GM20431 (cell line): ENCODE measurements around the gene LRRC75B.
"Not testable (repeated sequence)": the region's sequence is repeated elsewhere in the genome, so short reads cannot be mapped to it uniquely, and the experiment has no call there.

Experiments
- in situ Hi-C: fragments of 300-500 bp; cut with MseI, MboI; formaldehyde crosslinking; loops from one replicate; pipeline ENCODE4 v1.15.0; 2020; ENCODE audit warnings: low sequenced_read_pairs; ENCODE audit not compliant: unreplicated experiment

LRRC75B gene

GRCh38 chr22:24559471-24559870, 33.4 kb downstream of the LRRC75B start:
- in situ Hi-C loops: no loop called here

- in situ Hi-C loops: no loop called here
Measured at GRCh38 chr22:24555165-24556039, 37.5 kb downstream of the LRRC75B start, which contains the start of gene SNRPD3. SNRPD3 (plus strand) TSS chr22:24555999; CDS start chr22:24557675, 1,676 bp downstream.

- in situ Hi-C loops: no loop called here
Measured at GRCh38 chr22:24554313-24555164, 38.3 kb downstream of the LRRC75B start, which contains the start of gene GUCD1. GUCD1 (minus strand) TSS chr22:24555138; CDS start chr22:24554991, 147 bp downstream.

GRCh38 chr22:24553597-24554312, 39.1 kb downstream of the LRRC75B start:
- in situ Hi-C loops: no loop called here

GRCh38 chr22:24552503-24553286, 40.2 kb downstream of the LRRC75B start:
- in situ Hi-C loops: not testable (repeated sequence)

GRCh38 chr22:24550902-24551435, 41.9 kb downstream of the LRRC75B start:
- in situ Hi-C loops: no loop called here

GRCh38 chr22:24550028-24550901, 42.6 kb downstream of the LRRC75B start:
- in situ Hi-C loops: no loop called here

- in situ Hi-C loops: loop anchor here (25.0 kb wide), 2 partner anchors 237 to 537 kb away; partner anchors contain the start of genes CABIN1 and GSTT4
Measured at GRCh38 chr22:24548812-24549211, 44.1 kb downstream of the LRRC75B start.

- in situ Hi-C loops: loop anchor here (25.0 kb wide), 2 partner anchors 231 to 531 kb away; partner anchors contain the start of genes CABIN1 and GSTT4
Measured at GRCh38 chr22:24543679-24544243, 49.1 kb downstream of the LRRC75B start.

GRCh38 chr22:24543185-24543601, 49.7 kb downstream of the LRRC75B start:
- in situ Hi-C loops: loop anchor here (25.0 kb wide), 2 partner anchors 231 to 531 kb away; partner anchors contain the start of genes CABIN1 and GSTT4

- in situ Hi-C loops: loop anchor here (25.0 kb wide), 2 partner anchors 230 to 530 kb away; partner anchors contain the start of genes CABIN1 and GSTT4
Measured at GRCh38 chr22:24542641-24543040, 50.2 kb downstream of the LRRC75B start.

- in situ Hi-C loops: loop anchor here (25.0 kb wide), 2 partner anchors 230 to 530 kb away; partner anchors contain the start of genes CABIN1 and GSTT4
Measured at GRCh38 chr22:24541681-24542515, 51.0 kb downstream of the LRRC75B start.

GRCh38 chr22:24540470-24540869, 52.4 kb downstream of the LRRC75B start:
- in situ Hi-C loops: loop anchor here (25.0 kb wide), 2 partner anchors 228 to 528 kb away; partner anchors contain the start of genes CABIN1 and GSTT4

GRCh38 chr22:24536089-24536488, 56.8 kb downstream of the LRRC75B start:
- in situ Hi-C loops: loop anchor here (25.0 kb wide), 2 partner anchors 224 to 524 kb away; partner anchors contain the start of genes CABIN1 and GSTT4
